AG04450 (cell line): ENCODE data around the gene TMEFF2. TPM values are rescaled to one million over a fixed set of nuclear protein-coding genes. Genes with fewer than 3 reads are reported as not detected.

Experiments used
- CTCF ChIA-PET: fragments of 300-600, 350-600 bp; formaldehyde crosslinking; extraction: SDS; loops from one replicate; lab custom pipeline; 2022; ENCODE audit warnings: antibody characterized with exemption, inconsistent platforms; lab: Charles Lee
- POLR2A ChIA-PET: fragments of 350-600 bp; formaldehyde crosslinking; extraction: SDS; loops from one replicate; lab custom pipeline; 2021; ENCODE audit warnings: antibody characterized with exemption, inconsistent platforms; lab: Yijun Ruan, JAX
- DNase-seq: peaks from one replicate; pipeline ENCODE4 v3.0.0-alpha.2; 2011; ENCODE audit warnings: low read depth, low spot score
- H3K27ac ChIP-seq: one replicate; pipeline ENCODE4 v1.5.1; 2012; ENCODE audit warnings: low read depth, low read length, control low read depth
- H3K27me3 ChIP-seq: one replicate; pipeline ENCODE4 v1.6.0; 2012; ENCODE audit warnings: low read length; ENCODE audit not compliant: control insufficient read depth, insufficient read depth
- H3K4me3 ChIP-seq: 2 replicates; pipeline ENCODE4 v1.5.1; 2011; ENCODE audit warnings: mild to moderate bottlenecking, low read depth, low read length, control low read depth
- H3K9me3 ChIP-seq: 2 replicates; pipeline ENCODE4 v1.5.1; 2012; ENCODE audit warnings: low read length; ENCODE audit not compliant: control insufficient read depth, insufficient read depth
- CTCF ChIP-seq: IDR thresholded peaks from 2 replicates; pipeline ENCODE4 v1.5.1; 2011; ENCODE audit warnings: low read depth, low read length, control low read depth, inconsistent platforms
- polyA plus RNA-seq: library from polyadenylated mRNA; depleted of rRNA; stranded (reverse); fragments of >200 nt; gene quantifications from 2 replicates; pipeline ENCODE4 v1.2.3, GENCODE V29; 2011

TMEFF2 gene
- polyA plus RNA-seq, 1 experiment, result 4.1 TPM

- no peak for TF ChIP-seq CTCF
- DNase-seq, result no peak
- Histone ChIP-seq H3K9me3 (no peaks in the 10 kb centered on the region), H3K4me3 (no peak overlapping the region), H3K27ac (no peak overlapping the region), H3K27me3 (no peaks in the 10 kb centered on the region)
- POLR2A ChIA-PET, result no interaction called here
- CTCF ChIA-PET, result interaction anchor here (1.3 to 2.1 kb wide), 2 partner anchors 92 to 257 kb away, joined by 3 to 7 read pairs; no protein-coding TSS in a partner anchor
Observed at GRCh38 chr2:192070099-192070498, 124.6 kb downstream of the TMEFF2 start.

GRCh38 chr2:192069417-192069816, 125.3 kb downstream of the TMEFF2 start:
- no peak for DNase-seq
- TF ChIP-seq CTCF, result no peak
- no peaks in the 10 kb centered on the region for H3K27me3 ChIP-seq
- no peaks in the 10 kb centered on the region for H3K9me3 ChIP-seq
- POLR2A ChIA-PET, result no interaction called here
- no peak overlapping the region for H3K27ac ChIP-seq
- CTCF ChIA-PET, result interaction anchor here (1.3 to 2.1 kb wide), 2 partner anchors 93 to 257 kb away, joined by 3 to 7 read pairs; no protein-coding TSS in a partner anchor
- H3K4me3 ChIP-seq, result no peak overlapping the region

GRCh38 chr2:192068966-192069365, 125.8 kb downstream of the TMEFF2 start:
- no peak overlapping the region for H3K27ac ChIP-seq
- POLR2A ChIA-PET, result no interaction called here
- CTCF ChIA-PET, result interaction anchor here (1.3 to 2.1 kb wide), 2 partner anchors 93 to 256 kb away, joined by 3 to 7 read pairs; no protein-coding TSS in a partner anchor

GRCh38 chr2:192067631-192068030, 127.1 kb downstream of the TMEFF2 start:
- no peak for DNase-seq
- H3K27me3 ChIP-seq, result no peaks in the 10 kb centered on the region
- TF ChIP-seq CTCF, result no peak
- H3K4me3 ChIP-seq, result no peak overlapping the region
- CTCF ChIA-PET, result no interaction called here
- H3K9me3 ChIP-seq, result no peaks in the 10 kb centered on the region
- H3K27ac ChIP-seq, result no peak overlapping the region
- POLR2A ChIA-PET, result no interaction called here

More at GRCh38 chr2:192068966-192069365, 125.8 kb downstream of the TMEFF2 start:
- H3K27me3 ChIP-seq, result no peaks in the 10 kb centered on the region
- H3K4me3 ChIP-seq, result no peak overlapping the region
- no peak for DNase-seq
- H3K9me3 ChIP-seq, result no peaks in the 10 kb centered on the region
- TF ChIP-seq CTCF, result no peak

- no peaks in the 10 kb centered on the region for H3K27me3 ChIP-seq
- no peak overlapping the region for H3K4me3 ChIP-seq
- H3K9me3 ChIP-seq, result no peaks in the 10 kb centered on the region
- ChIA-PET CTCF (interaction anchor here (1.4 kb wide), 1 partner anchor 98 kb away, joined by 3 read pairs; no protein-coding TSS in a partner anchor), POLR2A (no interaction called here)
- TF ChIP-seq CTCF, result no peak
- no peak overlapping the region for H3K27ac ChIP-seq
- no peak for DNase-seq
Observed at GRCh38 chr2:192064459-192064858, 130.3 kb downstream of the TMEFF2 start.
